ENCODE results near the gene KCNIP3. TPM values are rescaled to one million over a fixed set of nuclear protein-coding genes. Genes with fewer than 3 reads are reported as not detected.
"Not testable (repeated sequence)": the region's sequence is repeated elsewhere in the genome, so short reads cannot be mapped to it uniquely, and the experiment has no call there.

The KCNIP3 gene
- total RNA-seq, 2 experiments from 2014 or later, result not detected

DNA sequence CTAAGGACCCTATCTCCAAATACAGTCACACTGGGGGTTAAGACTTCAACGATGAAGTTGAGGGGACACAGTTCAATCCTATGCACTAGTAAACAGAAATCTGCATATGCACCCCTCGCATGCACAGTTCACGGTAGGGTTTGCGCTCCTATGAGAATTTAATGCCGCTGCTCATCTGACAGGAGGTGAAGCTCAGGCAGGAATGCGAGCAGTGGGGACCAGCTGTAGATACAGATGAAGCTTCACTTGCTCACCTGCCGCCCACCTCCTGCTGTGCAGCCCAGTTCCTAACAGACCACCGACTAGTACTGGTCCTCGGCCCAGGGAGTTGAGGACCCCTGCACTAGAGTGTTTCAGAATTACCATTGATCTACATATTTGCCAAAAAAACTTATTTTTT, 65.3 kb downstream of the KCNIP3 start:
- Mint-ChIP-seq H3K36me3 (ENCODE audit: low read depth) (no peaks in the 10 kb centered on the region), H3K4me3 (no peak overlapping the region), H3K27ac (no peak overlapping the region), H3K9me3 (no peaks in the 10 kb centered on the region), H3K4me1 (ENCODE audit: low read depth) (no peaks in the 10 kb centered on the region), H3K27me3 (ENCODE audit: low read depth) (peaks cover 4% of the 10 kb centered on the region)
- intact Hi-C loops (cut with micrococcal nuclease), result no loop called here
- no peak for DNase-seq
- CTCF ChIA-PET, result no interaction called here

DNA sequence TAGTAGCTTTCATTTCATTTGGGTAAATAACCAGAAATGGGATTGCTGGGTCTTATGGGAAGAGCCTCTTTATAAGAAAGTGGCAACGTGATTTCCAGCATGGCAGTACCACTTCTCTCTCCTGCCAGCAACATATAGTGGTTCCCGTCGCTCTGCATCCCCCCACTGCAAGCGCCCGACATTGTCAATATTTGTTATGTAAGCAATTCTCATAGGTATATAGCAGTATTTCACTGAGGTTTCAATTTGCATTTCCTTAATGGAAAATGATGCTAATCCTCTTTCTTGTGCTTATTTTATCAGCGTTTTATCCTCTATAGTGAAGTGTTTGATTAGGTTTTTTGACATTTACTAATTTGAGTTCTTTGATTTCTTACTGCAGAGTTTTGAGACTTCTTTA, 69.4 kb downstream of the KCNIP3 start:
- no peak overlapping the region for H3K4me3 Mint-ChIP-seq
- CTCF ChIA-PET, result interaction anchor here (1.7 kb wide), 1 partner anchor 23 kb away, joined by 4 read pairs; no protein-coding TSS in a partner anchor
- H3K27me3 Mint-ChIP-seq (ENCODE audit: low read depth), result peaks cover 7% of the 10 kb centered on the region
- intact Hi-C loops (cut with micrococcal nuclease), result no loop called here
- no peak overlapping the region for H3K27ac Mint-ChIP-seq
- H3K4me1 Mint-ChIP-seq (ENCODE audit: low read depth), result no peaks in the 10 kb centered on the region
- H3K9me3 Mint-ChIP-seq, result no peaks in the 10 kb centered on the region
- no peak for DNase-seq
- H3K36me3 Mint-ChIP-seq (ENCODE audit: low read depth), result no peaks in the 10 kb centered on the region

DNA sequence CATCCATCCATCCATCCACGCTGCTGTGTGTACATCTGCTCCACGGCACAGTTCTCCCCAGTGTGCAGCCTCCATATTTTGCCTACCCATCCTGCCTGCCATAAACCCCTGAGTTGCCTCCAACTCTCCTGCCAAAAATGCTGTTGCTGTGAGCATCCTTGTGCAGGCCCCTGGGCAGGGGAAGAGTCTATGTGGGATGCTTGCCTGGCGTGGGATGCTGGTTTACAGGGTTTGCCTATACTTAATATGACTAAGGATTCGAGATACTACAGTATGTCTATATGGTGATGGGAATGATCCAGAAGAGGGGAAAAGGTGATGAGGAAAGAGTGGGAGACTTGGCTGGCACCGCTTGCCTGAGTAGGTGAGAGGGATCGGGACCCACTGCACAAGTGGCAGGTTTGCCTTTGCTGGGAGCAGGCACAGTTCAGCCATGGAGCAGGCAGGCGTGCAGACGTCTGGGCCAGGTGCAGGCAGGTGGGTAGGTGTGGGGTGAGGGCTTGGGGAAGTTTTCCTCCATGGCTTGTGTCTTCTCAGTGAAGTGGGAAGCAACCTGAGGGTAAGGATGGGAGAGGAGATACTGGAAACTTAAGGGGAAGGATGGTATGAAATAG, 75.2 kb downstream of the KCNIP3 start:
- H3K27me3 Mint-ChIP-seq (ENCODE audit: low read depth), result peaks cover 12% of the 10 kb centered on the region
- CTCF ChIA-PET, result interaction anchor here (1.2 kb wide), 1 partner anchor 17 kb away, joined by 4 read pairs; no protein-coding TSS in a partner anchor
- intact Hi-C loops (cut with micrococcal nuclease), result no loop called here
- H3K36me3 Mint-ChIP-seq (ENCODE audit: low read depth), result no peaks in the 10 kb centered on the region
- H3K27ac Mint-ChIP-seq, result no peak overlapping the region
- peaks cover 2% of the 10 kb centered on the region for H3K4me1 Mint-ChIP-seq (ENCODE audit: low read depth)
- H3K4me3 Mint-ChIP-seq, result no peak overlapping the region
- no peak for DNase-seq
- H3K9me3 Mint-ChIP-seq, result peaks cover 4% of the 10 kb centered on the region

DNA sequence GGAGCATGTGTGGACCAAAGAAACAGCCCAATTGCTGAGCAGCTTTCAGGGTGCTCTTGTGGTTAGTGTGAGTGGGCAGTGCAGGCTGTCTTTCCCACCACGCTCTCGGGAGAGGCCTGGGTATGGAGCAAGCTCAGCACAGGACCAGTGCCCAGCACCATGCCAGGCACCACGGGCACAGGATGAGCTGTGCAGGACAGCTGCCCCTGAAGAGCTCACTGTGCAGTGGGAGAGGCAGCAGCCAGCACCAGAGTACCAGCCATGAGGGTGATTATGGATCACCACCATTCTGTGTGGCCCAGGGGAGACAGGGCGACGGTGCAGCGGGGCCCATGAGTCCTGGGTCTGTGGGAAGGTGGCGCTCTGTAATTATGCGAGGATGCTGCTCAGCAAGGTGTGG, 75.7 kb downstream of the KCNIP3 start:
- Mint-ChIP-seq H3K4me3 (no peak overlapping the region), H3K9me3 (peaks cover 4% of the 10 kb centered on the region), H3K4me1 (ENCODE audit: low read depth) (peaks cover 2% of the 10 kb centered on the region), H3K27me3 (ENCODE audit: low read depth) (peaks cover 12% of the 10 kb centered on the region), H3K27ac (no peak overlapping the region), H3K36me3 (ENCODE audit: low read depth) (no peaks in the 10 kb centered on the region)
- CTCF ChIA-PET, result no interaction called here
- DNase-seq, result no peak
- intact Hi-C loops (cut with micrococcal nuclease), result no loop called here

DNA sequence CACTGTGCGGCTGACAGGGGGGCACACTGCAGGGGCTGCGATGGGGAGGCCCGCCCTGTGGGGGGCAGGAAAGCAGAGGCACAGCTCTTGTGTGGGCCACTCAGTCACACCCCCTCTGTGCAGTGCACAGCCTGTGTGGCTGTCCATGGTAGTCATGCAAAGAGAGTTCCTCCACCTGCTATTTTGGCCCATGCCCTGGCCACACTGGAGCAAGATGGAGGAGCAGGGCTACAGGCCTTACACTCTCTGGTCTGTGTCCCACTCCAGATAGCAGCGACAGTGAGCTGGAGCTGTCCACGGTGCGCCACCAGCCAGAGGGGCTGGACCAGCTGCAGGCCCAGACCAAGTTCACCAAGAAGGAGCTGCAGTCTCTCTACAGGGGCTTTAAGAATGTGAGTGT, 76.9 kb downstream of the KCNIP3 start:
- H3K27me3 Mint-ChIP-seq (ENCODE audit: low read depth), result peaks cover 9% of the 10 kb centered on the region
- H3K4me1 Mint-ChIP-seq (ENCODE audit: low read depth), result peaks cover 2% of the 10 kb centered on the region
- no peak overlapping the region for H3K4me3 Mint-ChIP-seq
- H3K27ac Mint-ChIP-seq, result no peak overlapping the region
- no peaks in the 10 kb centered on the region for H3K36me3 Mint-ChIP-seq (ENCODE audit: low read depth)
- CTCF ChIA-PET, result no interaction called here
- no peak for DNase-seq
- H3K9me3 Mint-ChIP-seq, result peaks cover 4% of the 10 kb centered on the region
- intact Hi-C loops (cut with micrococcal nuclease), result no loop called here

DNA sequence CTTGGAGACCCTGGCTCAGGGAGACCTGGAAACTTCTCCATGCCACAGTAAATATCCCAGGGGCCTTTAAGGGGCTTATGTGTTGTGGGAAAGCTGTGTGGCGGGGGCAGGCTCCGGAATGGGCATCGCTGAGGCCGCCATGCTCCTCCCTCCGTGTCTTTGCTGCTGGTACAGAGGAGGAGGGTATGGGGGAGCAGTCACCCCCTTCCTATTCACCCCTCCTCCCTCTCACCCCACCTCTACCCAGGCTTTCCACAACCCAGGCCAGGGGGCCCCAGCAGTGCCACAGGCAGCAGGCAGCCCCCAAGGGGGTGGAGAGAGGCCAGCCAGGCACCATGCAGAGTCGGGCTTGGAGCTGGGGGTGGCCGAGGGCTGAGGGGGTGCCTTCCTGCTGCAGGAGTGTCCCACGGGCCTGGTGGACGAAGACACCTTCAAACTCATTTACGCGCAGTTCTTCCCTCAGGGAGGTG, 77.3 kb downstream of the KCNIP3 start:
- H3K4me3 Mint-ChIP-seq, result no peak overlapping the region
- peaks cover 9% of the 10 kb centered on the region for H3K27me3 Mint-ChIP-seq (ENCODE audit: low read depth)
- no peak for DNase-seq
- CTCF ChIA-PET, result no interaction called here
- peaks cover 2% of the 10 kb centered on the region for H3K4me1 Mint-ChIP-seq (ENCODE audit: low read depth)
- H3K9me3 Mint-ChIP-seq, result peaks cover 4% of the 10 kb centered on the region
- intact Hi-C loops (cut with micrococcal nuclease), result no loop called here
- no peaks in the 10 kb centered on the region for H3K36me3 Mint-ChIP-seq (ENCODE audit: low read depth)
- H3K27ac Mint-ChIP-seq, result no peak overlapping the region

DNA sequence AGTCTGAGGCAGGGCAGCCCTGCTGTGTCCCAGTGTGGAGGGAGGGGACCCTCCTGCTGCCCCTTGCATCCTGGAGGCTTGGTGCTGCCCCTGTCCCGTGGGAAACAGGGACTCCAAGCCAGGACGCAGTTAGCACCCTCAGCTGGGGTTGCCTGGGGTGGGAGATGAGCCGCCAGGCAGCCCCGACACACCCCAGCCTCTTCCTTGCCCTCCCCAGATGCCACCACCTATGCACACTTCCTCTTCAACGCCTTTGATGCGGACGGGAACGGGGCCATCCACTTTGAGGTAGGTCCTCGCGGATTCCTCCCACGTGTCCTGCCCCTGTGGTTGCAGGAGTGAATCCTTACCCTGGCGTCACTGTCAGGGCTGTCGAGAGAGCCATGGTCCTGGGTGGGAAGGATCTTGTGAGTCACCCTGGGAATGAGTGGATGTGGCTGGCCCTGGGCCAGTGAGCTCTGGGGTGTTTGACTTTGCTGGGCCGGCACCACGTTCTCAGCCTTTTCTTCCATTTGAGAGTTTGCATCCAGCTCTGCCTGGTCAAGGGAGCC, 77.8 kb downstream of the KCNIP3 start:
- H3K9me3 Mint-ChIP-seq, result peaks cover 4% of the 10 kb centered on the region
- peaks cover 9% of the 10 kb centered on the region for H3K27me3 Mint-ChIP-seq (ENCODE audit: low read depth)
- no peak overlapping the region for H3K27ac Mint-ChIP-seq
- DNase-seq, result no peak
- no peak overlapping the region for H3K4me3 Mint-ChIP-seq
- peaks cover 2% of the 10 kb centered on the region for H3K4me1 Mint-ChIP-seq (ENCODE audit: low read depth)
- intact Hi-C loops (cut with micrococcal nuclease), result no loop called here
- CTCF ChIA-PET, result no interaction called here
- H3K36me3 Mint-ChIP-seq (ENCODE audit: low read depth), result no peaks in the 10 kb centered on the region

DNA sequence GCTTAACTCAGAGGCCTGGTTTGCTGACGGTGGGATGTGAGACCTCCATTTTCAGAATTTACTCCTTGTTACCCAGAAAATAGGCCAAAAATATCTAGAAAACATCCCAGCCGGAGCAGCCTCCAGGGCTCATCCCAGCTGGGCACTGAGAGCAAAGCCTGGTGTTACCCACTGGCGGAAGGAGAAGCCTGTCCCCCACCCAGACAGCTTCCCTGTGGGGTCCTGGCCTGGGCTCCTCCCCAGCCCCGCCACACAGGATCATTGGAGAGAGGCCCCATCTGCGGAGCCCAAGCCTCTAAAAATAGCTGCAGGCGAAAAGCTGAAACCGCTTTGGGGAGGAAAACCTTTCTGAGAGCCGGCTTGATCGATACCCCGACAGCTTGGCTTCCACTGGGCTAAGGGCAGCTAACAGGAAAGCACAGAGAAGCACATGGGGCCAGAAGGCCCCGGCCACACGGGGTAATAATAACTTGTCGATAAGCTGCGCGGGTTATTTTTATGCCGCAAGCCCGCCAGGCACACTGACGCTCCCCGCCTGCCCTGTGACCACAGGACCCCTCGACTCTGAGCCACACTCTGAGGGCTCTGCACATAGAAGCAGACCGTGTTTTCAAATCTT, 78.5 kb downstream of the KCNIP3 start:
- no peaks in the 10 kb centered on the region for H3K36me3 Mint-ChIP-seq (ENCODE audit: low read depth)
- peaks cover 9% of the 10 kb centered on the region for H3K27me3 Mint-ChIP-seq (ENCODE audit: low read depth)
- peaks cover 2% of the 10 kb centered on the region for H3K4me1 Mint-ChIP-seq (ENCODE audit: low read depth)
- no peak overlapping the region for H3K27ac Mint-ChIP-seq
- no peak for DNase-seq
- intact Hi-C loops (cut with micrococcal nuclease), result no loop called here
- CTCF ChIA-PET, result no interaction called here
- H3K4me3 Mint-ChIP-seq, result no peak overlapping the region
- peaks cover 4% of the 10 kb centered on the region for H3K9me3 Mint-ChIP-seq

DNA sequence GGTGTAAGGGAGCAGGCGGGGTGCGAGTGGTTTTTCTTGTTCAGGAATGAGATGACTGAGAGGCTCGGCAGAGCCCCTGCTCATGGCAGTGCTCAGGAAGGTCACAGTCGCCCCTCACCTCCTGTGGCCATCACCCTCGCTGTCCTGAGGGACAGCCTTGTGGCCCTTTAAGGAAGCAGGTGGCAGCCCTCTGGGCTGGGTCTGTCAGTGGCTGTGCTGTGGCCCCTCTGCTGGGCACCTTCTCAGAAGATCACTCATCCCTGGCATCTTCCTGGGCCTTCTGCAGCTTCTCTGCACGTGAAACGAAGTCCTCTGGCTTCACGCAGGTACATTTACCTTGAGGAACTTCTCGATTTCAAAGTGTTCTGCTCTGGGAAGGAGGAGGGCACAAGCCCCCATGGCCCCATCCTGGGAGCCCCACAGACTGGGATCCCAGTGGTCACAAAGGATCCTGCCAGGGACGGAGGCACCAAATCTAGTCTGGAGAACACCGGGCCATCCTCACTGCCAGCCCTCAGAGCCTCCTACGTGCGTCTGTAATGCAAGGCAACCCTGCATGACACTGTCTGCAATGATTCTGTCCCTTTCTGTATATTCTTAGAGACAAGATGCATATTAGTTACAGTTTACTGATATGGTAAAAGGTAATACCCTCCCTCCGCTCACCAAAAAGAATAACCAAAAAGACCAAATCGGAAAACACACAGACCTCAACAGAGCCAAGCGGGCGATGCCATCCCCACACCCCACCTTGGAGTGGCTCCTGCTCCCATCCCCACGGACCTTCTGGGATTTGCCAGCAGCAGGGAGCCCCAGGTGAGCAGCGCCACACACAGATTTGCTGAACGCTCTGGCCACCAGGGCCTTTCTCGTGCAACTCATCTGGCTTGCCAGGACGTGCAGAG, 79.4 kb downstream of the KCNIP3 start:
- Mint-ChIP-seq H3K4me3 (no peak overlapping the region), H3K4me1 (ENCODE audit: low read depth) (peaks cover 2% of the 10 kb centered on the region), H3K36me3 (ENCODE audit: low read depth) (no peaks in the 10 kb centered on the region), H3K27me3 (ENCODE audit: low read depth) (peaks cover 8% of the 10 kb centered on the region), H3K27ac (no peak overlapping the region), H3K9me3 (peaks cover 4% of the 10 kb centered on the region)
- no peak for DNase-seq
- intact Hi-C loops (cut with micrococcal nuclease), result no loop called here
- CTCF ChIA-PET, result no interaction called here

DNA sequence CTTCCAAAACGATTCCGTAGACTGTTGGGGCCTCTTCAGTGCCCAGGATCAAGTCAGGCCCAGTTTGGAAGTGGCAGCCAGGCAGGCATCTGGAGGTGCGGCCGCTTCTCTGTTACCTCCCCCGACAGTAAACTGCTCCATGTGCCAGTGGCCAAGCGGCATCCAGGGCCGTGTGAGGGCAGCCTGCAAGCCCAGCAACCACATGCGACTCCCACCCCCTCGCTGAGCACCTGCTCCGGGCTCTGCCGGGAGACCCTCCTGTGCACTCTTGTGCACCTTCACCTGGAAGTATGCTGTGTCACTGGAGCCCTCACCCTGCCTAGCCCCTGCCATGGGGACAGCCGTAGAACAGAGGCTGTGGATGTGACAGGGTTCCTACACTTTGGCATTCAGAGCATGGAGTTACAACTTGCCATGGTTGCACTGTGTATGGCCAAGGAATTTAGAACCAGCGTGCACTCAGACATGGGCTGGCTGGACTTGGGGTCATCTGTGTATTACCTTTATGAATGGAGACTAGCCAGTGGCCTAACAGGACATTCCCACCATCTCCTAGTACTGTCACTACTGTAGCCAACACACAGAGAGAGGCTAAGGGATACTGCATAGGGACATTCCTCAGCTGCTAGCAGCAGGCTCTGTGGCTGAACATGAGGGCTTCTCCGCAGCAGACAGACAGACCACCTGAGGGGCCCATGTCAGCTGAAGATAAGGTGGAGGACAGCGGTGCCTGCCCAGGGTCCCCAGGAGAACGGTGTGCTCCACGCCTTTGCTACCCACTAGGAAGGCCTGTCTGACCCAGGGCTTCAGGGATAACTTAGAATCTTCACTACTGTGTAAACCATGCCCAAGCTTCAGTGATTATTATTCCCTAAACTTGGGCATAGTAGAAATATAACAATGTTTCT, 80.3 kb downstream of the KCNIP3 start:
- Mint-ChIP-seq H3K36me3 (ENCODE audit: low read depth) (no peaks in the 10 kb centered on the region), H3K27ac (no peak overlapping the region), H3K27me3 (ENCODE audit: low read depth) (peaks cover 6% of the 10 kb centered on the region), H3K9me3 (no peaks in the 10 kb centered on the region), H3K4me1 (ENCODE audit: low read depth) (peaks cover 2% of the 10 kb centered on the region), H3K4me3 (no peak overlapping the region)
- CTCF ChIA-PET, result interaction anchor here (0.6 kb wide), 1 partner anchor 37 kb away, joined by 3 read pairs; no protein-coding TSS in a partner anchor
- intact Hi-C loops (cut with micrococcal nuclease), result no loop called here
- DNase-seq, result no peak

DNA sequence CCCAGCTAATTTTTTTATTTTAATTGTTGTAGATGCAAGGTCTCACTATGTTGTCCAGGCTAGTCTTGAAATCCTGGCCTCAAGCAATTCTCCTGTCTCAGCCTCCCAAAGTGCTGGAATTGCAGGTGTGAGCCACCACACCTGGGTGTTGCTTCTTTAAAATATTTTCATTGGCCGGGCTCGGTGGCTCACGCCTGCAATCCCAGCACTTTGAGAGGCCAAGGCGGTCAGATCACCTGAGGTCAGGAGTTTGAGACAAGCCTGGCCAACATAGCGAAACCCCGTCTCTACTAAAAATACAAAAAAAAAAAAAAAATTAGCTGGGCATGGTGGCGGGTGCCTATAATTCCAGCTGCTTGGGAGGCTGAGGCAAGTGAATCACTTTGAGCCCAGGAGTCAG, 81.1 kb downstream of the KCNIP3 start:
- H3K27ac Mint-ChIP-seq; H3K27me3 Mint-ChIP-seq (ENCODE audit: low read depth); H3K36me3 Mint-ChIP-seq (ENCODE audit: low read depth); intact Hi-C loops (cut with micrococcal nuclease); DNase-seq; H3K9me3 Mint-ChIP-seq; H3K4me1 Mint-ChIP-seq (ENCODE audit: low read depth); H3K4me3 Mint-ChIP-seq: not testable (repeated sequence)
- CTCF ChIA-PET, result interaction anchor here (0.6 kb wide), 1 partner anchor 38 kb away, joined by 3 read pairs; no protein-coding TSS in a partner anchor
